A673 (cell line): ENCODE data around the gene PHF10. TPM values are rescaled to one million over a fixed set of nuclear protein-coding genes. Genes with fewer than 3 reads are reported as not detected.

Experiments used
- BruUV-seq: library from RNA; stranded (reverse); fragments of 400-500 nt; replicated peaks from 2 replicates; lab custom pipeline; 2021; lab: Mats Ljungman, UMichigan
- CTCF ChIA-PET: fragments of 300-600 bp; sonication (Branson Sonifier 250); formaldehyde crosslinking; loops from one replicate; lab custom pipeline; 2022; ENCODE audit warnings: antibody characterized with exemption; lab: Charles Lee
- POLR2A ChIA-PET: fragments of 300-600 bp; sonication (Branson Sonifier 250); formaldehyde crosslinking; loops from one replicate; lab custom pipeline; 2022; ENCODE audit warnings: antibody characterized with exemption; ENCODE audit not compliant: low non-redundant PET; lab: Charles Lee
- DNase-seq: peaks from one replicate; pipeline ENCODE4 v3.0.0-alpha.2; 2015; ENCODE audit warnings: low spot score
- H3K27ac ChIP-seq: fragments of 200-600 bp; sonication (generic); 2 replicates; pipeline ENCODE4 v1.5.1; 2016; ENCODE audit warnings: mixed run types, low read depth, mild to moderate bottlenecking, mixed read lengths, antibody characterized with exemption, low read length; ENCODE audit not compliant: poor library complexity, severe bottlenecking
- H3K27me3 ChIP-seq: fragments of 200-600 bp; sonication (generic); replicated peaks from 2 replicates; pipeline ENCODE4 v1.6.1; 2017; ENCODE audit warnings: mixed run types, low read depth, mild to moderate bottlenecking, mixed read lengths, antibody characterized with exemption, low read length; ENCODE audit not compliant: insufficient read depth, poor library complexity
- H3K36me3 ChIP-seq: fragments of 200-600 bp; sonication (generic); 2 replicates; pipeline ENCODE4 v1.6.1; 2016; ENCODE audit warnings: mixed run types, mild to moderate bottlenecking, mixed read lengths, antibody characterized with exemption, low read length; ENCODE audit not compliant: insufficient read depth, poor library complexity, severe bottlenecking
- H3K4me1 ChIP-seq: fragments of 200-600 bp; sonication (generic); 2 replicates; pipeline ENCODE4 v1.6.1; 2017; ENCODE audit warnings: mixed run types, mild to moderate bottlenecking, mixed read lengths, antibody characterized with exemption, low read length; ENCODE audit not compliant: insufficient read depth, poor library complexity, severe bottlenecking
- H3K4me3 ChIP-seq: fragments of 200-600 bp; sonication (generic); 2 replicates; pipeline ENCODE4 v1.5.1; 2016; ENCODE audit warnings: low read depth, mixed run types, mild to moderate bottlenecking, mixed read lengths, low read length; ENCODE audit not compliant: poor library complexity, severe bottlenecking
- H3K9me3 ChIP-seq: fragments of 200-600 bp; sonication (generic); 2 replicates; pipeline ENCODE4 v1.6.1; 2016; ENCODE audit warnings: mixed run types, low read depth, mild to moderate bottlenecking, mixed read lengths, antibody characterized with exemption, low read length; ENCODE audit not compliant: poor library complexity, severe bottlenecking
- EZH2 ChIP-seq: fragments of 200-600 bp; sonication (generic); IDR thresholded peaks from 2 replicates; pipeline ENCODE4 v1.6.1; 2017; ENCODE audit warnings: borderline replicate concordance, low read depth, mild to moderate bottlenecking, mixed read lengths, antibody characterized with exemption, low read length; ENCODE audit not compliant: poor library complexity, severe bottlenecking
- intact Hi-C: fragments of 100-400 bp; cut with micrococcal nuclease; formaldehyde crosslinking; loops from one replicate; pipeline ENCODE4 v1.10.0; 2022; ENCODE audit not compliant: unreplicated experiment
- total RNA-seq: library from RNA; stranded (reverse); gene quantifications from 2 replicates; pipeline ENCODE4 v1.2.3, GENCODE V29; 2021
- TF ChIP-seq, protein P1 (sequence below): fragments of 300-800, 200-600 bp; sonication (generic); conservative IDR thresholded peaks from 2 replicates; pipeline ENCODE4 v1.5.1; 2017; ENCODE audit warnings: low read depth, mild to moderate bottlenecking, antibody characterized with exemption, low read length, moderate library complexity, mixed read lengths

Gene PHF10
- total RNA-seq, 1 experiment from 2014 or later = 61.4 TPM

DNA sequence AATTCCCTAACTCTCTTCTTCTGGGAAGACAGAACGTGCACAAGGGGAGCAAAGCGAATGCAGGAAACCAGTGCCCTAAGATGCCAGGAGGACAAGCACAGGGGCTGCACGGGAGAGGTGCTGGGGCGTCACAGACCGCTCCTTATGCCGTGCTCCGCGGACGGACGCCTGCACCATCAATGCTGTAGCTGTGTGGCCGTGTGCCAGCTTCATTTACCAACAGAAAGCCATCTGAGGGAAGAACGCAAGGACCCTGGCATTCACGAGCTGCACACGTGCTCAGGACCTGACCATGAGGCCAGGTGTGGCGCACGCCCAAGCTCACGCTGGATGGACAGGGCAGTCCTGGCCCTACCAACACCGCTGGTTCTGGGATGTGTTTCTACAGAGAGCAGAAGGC, 57.9 kb downstream of the PHF10 start:
- no peaks in the 10 kb centered on the region for H3K4me1 ChIP-seq
- intact Hi-C loops = no loop called here
- no TSS peak for BruUV-seq
- H3K9me3 ChIP-seq = no peaks in the 10 kb centered on the region
- H3K4me3 ChIP-seq = no peak overlapping the region
- H3K36me3 ChIP-seq = peaks cover 17% of the 10 kb centered on the region
- H3K27me3 ChIP-seq = no peaks in the 10 kb centered on the region
- CTCF ChIA-PET = no interaction called here
- DNase-seq = no peak
- POLR2A ChIA-PET = no interaction called here
- TF ChIP-seq, protein P1, sequence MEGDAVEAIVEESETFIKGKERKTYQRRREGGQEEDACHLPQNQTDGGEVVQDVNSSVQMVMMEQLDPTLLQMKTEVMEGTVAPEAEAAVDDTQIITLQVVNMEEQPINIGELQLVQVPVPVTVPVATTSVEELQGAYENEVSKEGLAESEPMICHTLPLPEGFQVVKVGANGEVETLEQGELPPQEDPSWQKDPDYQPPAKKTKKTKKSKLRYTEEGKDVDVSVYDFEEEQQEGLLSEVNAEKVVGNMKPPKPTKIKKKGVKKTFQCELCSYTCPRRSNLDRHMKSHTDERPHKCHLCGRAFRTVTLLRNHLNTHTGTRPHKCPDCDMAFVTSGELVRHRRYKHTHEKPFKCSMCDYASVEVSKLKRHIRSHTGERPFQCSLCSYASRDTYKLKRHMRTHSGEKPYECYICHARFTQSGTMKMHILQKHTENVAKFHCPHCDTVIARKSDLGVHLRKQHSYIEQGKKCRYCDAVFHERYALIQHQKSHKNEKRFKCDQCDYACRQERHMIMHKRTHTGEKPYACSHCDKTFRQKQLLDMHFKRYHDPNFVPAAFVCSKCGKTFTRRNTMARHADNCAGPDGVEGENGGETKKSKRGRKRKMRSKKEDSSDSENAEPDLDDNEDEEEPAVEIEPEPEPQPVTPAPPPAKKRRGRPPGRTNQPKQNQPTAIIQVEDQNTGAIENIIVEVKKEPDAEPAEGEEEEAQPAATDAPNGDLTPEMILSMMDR = no peak
- TF ChIP-seq EZH2 = no peak
- no peak overlapping the region for H3K27ac ChIP-seq

DNA sequence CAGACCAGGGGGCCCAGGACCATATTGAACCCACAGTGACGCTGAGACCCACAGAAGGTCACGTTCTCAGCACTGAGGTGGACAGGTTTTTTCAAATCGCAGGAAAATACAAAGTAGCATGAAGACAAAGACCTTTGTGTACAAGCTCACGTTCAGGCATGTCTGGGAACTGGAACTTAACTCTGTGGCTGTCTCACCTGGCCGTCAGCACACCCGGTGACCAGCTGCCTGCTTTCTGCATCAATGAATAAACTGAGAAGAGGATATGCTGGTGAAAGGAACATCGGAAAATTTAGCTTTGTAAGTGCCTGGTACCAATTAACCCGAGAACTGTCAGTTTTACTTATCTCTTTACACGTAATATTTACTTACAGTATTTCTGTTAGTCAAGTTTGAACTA, 59.0 kb downstream of the PHF10 start:
- no peak overlapping the region for H3K4me3 ChIP-seq
- intact Hi-C loops = no loop called here
- no TSS peak for BruUV-seq
- H3K36me3 ChIP-seq = peaks cover 17% of the 10 kb centered on the region
- H3K4me1 ChIP-seq = no peaks in the 10 kb centered on the region
- H3K27me3 ChIP-seq = no peaks in the 10 kb centered on the region
- no peaks in the 10 kb centered on the region for H3K9me3 ChIP-seq
- no peak for DNase-seq
- TF ChIP-seq, protein P1 = no peak
- TF ChIP-seq EZH2 = no peak
- H3K27ac ChIP-seq = no peak overlapping the region
- ChIA-PET CTCF (no interaction called here), POLR2A (no interaction called here)

DNA sequence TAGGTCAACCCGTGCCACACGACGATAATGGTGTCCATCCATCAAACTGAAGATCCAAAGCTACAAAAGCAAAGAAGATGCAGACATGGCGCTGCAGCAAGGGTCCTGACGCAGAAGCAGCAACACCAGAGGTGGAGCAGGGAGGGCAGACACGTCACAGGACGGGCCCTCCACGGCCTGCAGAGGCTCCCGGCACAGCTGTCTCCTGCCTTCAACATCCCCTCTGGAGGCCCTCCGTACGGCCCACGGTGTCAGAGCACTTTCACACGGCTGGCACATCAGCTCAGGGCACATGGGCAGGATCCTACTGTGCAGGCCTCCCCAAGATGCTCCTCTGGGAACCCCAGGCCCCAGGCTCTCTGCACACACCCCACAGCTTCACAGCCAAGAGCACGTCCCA, 60.1 kb downstream of the PHF10 start:
- no peak for DNase-seq
- Histone ChIP-seq H3K4me3 (no peak overlapping the region), H3K27me3 (no peaks in the 10 kb centered on the region), H3K27ac (no peak overlapping the region), H3K4me1 (no peaks in the 10 kb centered on the region), H3K9me3 (no peaks in the 10 kb centered on the region), H3K36me3 (peaks cover 17% of the 10 kb centered on the region)
- intact Hi-C loops = no loop called here
- TF ChIP-seq EZH2 = no peak
- TF ChIP-seq, protein P1 = no peak
- ChIA-PET POLR2A (no interaction called here), CTCF (no interaction called here)
- BruUV-seq = no TSS peak
